Muscle layer of duodenum (tissue), 2 donors: Measurements from ENCODE around the gene RIOK1.
"Not testable (repeated sequence)": the region's sequence is repeated elsewhere in the genome, so short reads cannot be mapped to it uniquely, and the experiment has no call there.

ENCODE experiments used
- H3K27ac ChIP-seq: one replicate; pipeline ENCODE4 v1.7.0; 2013; ENCODE audit warnings: mild to moderate bottlenecking, low read length
- H3K27me3 ChIP-seq: one replicate; pipeline ENCODE4 v1.7.0; 2013; ENCODE audit warnings: low read depth, mild to moderate bottlenecking, control low read depth, low read length
- H3K36me3 ChIP-seq, 2 donors: one replicate each; pipeline ENCODE4 v1.7.0; 2013; ENCODE audit warnings: low read length in 2 of 2, control low read depth in 1 of 2, mild to moderate bottlenecking in 1 of 2; ENCODE audit not compliant: insufficient read depth in 2 of 2, control insufficient read depth in 1 of 2
- H3K4me1 ChIP-seq, 2 donors: one replicate each; pipeline ENCODE4 v1.7.0; 2013; ENCODE audit warnings: low read length in 2 of 2, mild to moderate bottlenecking in 2 of 2, control low read depth in 1 of 2, moderate library complexity in 1 of 2; ENCODE audit not compliant: insufficient read depth in 2 of 2, control insufficient read depth in 1 of 2
- H3K4me3 ChIP-seq, 2 donors: one replicate each; pipeline ENCODE4 v1.7.0; 2013; ENCODE audit warnings: low read length in 2 of 2, low read depth in 1 of 2, mild to moderate bottlenecking in 1 of 2
- H3K9me3 ChIP-seq, 2 donors: one replicate each; pipeline ENCODE4 v1.7.0; 2013; ENCODE audit warnings: low read length in 2 of 2, control low read depth in 1 of 2, mild to moderate bottlenecking in 1 of 2; ENCODE audit not compliant: control insufficient read depth in 1 of 2
- donor health status: healthy.

The RIOK1 gene

DNA sequence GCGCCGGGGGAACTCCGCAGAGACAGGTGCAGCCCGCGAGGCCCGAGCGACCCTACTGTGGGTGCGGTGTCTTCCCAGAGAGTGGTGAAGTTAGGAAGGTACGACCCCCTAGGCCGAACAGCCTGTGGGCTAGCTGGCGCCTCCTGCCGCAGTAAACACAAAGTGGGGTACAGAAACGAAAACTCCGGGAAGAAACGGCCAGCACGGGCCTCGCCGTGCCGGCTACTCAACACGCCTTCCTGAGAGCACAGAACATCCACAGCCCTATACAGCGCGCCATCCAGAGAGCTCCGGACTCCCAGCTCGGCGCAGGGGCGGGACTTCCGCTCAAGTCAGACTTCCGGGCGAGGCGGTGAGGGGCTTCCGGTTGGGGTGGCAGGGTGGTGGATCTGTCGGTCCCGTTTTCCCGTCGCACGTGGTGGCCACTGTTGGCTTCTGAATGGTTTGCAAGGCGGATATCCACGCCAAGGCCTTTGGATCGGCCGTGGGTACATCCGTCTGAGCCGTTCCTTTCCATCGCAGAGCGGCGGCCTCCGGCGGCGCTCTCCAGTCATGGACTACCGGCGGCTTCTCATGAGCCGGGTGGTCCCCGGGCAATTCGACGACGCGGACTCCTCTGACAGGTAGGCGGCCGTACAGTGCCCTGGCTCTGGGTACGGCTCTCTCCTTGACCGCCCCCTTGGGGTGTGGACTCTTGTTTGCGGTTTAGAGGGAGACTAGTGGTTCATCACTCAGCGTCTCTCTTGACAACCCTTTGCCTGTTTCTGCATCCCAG, at the start of gene RIOK1, which contains the start of gene CAGE1:
TSS of gene RIOK1 (plus strand) at position 358 of the 775 bp plus-strand sequence. CDS start at position 553, 195 bp downstream.
TSS of gene CAGE1 (minus strand) at position 292 of the 775 bp plus-strand sequence. CDS start 2,569 bp downstream, outside the sequence.
- H3K27ac ChIP-seq: peak within 1 kb of the TSS; percentile 81
- H3K27me3 ChIP-seq: no peaks in the 10 kb centered on the region
- H3K36me3 ChIP-seq: peaks cover 4 to 16% of the 10 kb centered on the region in 2 donors
- H3K4me1 ChIP-seq: peaks cover 4 to 18% of the 10 kb centered on the region in 2 donors
- H3K4me3 ChIP-seq: peak within 1 kb of the TSS; percentile 83 to 99
- no peaks in the 10 kb centered on the region for H3K9me3 ChIP-seq

DNA sequence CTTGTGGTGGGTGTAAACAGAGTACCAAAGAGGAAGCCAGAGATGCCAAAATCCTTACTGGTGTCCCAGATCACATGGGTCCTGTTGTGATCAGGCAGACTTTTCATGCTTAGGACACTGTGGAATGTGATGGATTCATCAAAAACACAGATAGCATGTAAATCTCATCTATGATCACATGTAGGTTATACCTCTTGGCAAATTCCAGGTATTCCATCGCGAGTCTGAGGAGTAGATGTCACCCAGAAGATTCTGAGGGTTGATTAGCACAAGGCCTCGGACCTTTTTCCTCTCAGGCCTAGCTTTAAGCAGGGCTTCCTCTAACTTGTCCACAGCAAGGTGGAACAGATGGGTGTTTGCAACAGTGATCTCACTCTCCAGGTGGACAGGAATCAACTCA, 48.3 kb upstream of the RIOK1 start:
- H3K36me3 ChIP-seq: no peaks in the 10 kb centered on the region
- H3K4me1 ChIP-seq: no peaks in the 10 kb centered on the region
- no peak overlapping the region for H3K27ac ChIP-seq
- H3K9me3 ChIP-seq: no peaks in the 10 kb centered on the region
- no peak overlapping the region for H3K4me3 ChIP-seq
- H3K27me3 ChIP-seq: no peaks in the 10 kb centered on the region

DNA sequence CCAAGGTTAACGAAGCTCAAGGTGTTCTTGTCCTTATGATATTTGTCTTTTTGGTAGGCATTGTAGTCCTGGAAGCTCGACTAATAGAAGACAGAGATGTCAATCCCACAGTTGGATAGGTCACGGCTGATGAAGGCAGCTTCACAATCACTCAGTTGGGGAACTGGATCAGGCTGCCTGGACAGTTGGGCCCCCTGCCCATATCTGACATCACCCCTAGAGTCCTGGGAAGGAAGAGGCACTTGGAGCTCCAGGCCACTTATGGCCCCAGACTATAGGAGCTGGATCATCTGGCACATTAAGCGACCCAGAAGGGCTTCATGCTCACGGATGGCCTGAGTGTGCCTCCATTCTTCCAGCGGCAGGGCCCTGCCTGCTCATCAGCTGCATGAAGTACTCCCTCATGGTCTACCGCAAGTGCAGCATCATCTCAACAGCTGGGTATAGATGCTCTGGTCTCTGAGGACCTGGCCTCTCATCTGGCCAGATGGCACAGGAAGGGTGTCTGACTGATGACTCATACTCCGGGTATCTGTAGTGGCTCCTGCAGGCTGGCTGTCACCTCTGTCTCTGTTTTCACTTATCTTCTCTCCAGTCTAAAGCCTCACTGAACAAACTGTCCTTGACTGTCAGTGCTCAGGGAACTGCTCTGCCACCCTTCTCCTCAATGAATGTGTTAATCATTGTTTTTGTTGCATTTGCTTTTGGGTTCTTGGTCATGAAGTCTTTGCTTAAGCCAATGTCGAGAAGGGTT, 47.4 kb upstream of the RIOK1 start:
- H3K4me1 ChIP-seq: no peaks in the 10 kb centered on the region
- H3K36me3 ChIP-seq: no peaks in the 10 kb centered on the region
- H3K4me3 ChIP-seq: no peak overlapping the region
- no peak overlapping the region for H3K27ac ChIP-seq
- H3K9me3 ChIP-seq: no peaks in the 10 kb centered on the region
- H3K27me3 ChIP-seq: no peaks in the 10 kb centered on the region

DNA sequence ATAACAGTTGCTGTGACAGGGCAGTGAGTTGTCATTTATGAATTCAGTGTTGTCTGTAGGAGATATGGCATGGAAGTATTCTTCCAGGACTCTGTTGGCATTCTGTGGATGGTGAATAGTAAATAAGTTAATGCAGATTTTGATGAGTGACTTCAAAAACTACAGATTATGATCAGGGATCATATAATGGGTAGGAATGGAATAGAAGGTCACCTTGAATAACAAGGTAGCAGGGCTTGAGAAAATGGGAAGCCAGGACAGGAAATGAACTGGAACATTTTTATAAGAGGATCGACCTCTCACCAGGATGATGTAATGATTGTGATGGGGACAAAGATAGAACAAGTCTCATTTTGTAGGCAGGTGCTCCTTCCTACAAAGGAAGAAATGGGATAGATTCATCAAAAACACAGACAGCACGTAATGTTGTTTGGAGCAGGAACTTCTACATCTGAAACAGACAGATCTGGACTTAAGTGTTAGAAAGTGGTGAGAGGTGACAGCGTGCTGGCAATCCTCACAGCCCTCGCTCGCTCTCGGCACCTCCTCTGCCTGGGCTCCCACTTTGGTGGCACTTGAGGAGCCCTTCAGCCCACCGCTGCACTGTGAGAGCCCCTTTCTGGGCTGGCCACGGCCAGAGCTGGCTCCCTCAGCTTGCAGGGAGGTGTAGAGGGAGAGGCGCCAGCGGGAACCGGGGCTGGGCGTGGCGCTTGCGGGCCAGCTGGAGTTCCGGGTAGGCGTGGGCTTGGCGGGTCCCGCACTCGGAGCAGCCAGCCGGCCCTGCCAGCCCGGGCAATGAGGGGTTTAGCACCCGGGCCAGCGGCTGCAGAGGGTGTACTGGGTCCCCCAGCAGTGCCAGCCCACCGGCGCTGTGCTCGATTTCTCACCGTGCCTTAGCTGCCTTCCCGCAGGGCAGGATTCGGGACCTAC, 45.8 kb upstream of the RIOK1 start:
- no peaks in the 10 kb centered on the region for H3K4me1 ChIP-seq
- H3K4me3 ChIP-seq: no peak overlapping the region
- no peaks in the 10 kb centered on the region for H3K9me3 ChIP-seq
- no peaks in the 10 kb centered on the region for H3K27me3 ChIP-seq
- no peak overlapping the region for H3K27ac ChIP-seq
- H3K36me3 ChIP-seq: no peaks in the 10 kb centered on the region

DNA sequence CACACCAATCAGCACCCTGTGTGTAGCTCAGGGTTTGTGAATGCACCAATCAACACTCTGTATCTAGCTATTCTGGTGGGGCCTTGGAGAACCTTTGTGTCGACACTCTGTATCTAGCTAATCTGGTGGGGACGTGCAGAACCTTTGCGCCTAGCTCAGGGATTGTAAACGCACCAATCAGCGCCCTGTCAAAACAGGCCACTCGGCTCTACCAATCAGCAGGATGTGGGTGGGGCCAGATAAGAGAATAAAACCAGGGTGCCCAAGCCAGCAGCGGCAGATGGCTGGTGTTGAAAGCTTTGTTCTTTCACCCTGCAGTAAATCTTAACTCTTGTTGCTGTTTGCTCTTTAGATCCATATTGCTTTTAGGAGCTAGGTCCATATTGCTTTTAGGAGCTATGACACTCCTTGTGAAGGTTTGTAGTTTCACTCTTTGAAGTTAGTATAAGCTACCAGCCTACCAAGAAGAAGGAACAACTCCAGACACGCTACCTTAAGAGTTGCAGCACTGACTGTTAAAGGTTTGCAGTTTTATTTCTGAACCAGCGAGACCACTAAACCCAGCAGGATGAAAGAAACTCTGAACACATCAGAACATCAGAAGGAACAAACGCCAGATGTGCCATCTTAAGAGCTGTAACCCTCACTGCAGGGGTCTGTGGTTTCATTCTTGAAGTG, 44.7 kb upstream of the RIOK1 start:
- H3K4me1 ChIP-seq, H3K4me3 ChIP-seq: not testable (repeated sequence)

GRCh38 chr6:7347551-7347997, 42.0 kb upstream of the RIOK1 start:
- H3K9me3 ChIP-seq, H3K36me3 ChIP-seq, H3K27ac ChIP-seq, H3K4me1 ChIP-seq, H3K4me3 ChIP-seq, H3K27me3 ChIP-seq: not testable (repeated sequence)

More for the DNA sequence above, 44.7 kb upstream of the RIOK1 start:
- H3K27ac ChIP-seq, H3K36me3 ChIP-seq, H3K9me3 ChIP-seq, H3K27me3 ChIP-seq: not testable (repeated sequence)

DNA sequence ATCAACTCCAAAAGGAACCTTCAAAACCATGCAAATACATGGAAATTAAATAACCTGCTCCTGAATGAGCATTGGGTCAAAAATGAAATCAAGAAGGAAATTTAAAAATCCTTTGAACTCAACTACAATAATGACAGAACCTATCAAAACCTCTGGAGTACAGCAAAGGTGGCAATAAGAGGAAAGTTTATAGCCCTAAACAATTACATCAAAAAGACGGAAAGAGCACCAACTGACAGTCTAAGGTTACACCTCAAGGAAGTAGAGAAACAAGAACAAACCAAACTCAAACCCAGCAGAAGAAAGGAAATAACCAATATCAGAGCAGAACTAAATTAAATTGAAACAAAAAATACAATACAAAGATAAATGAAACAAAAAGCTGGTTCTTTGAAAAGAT, 39.0 kb upstream of the RIOK1 start:
- not testable (repeated sequence) for H3K4me1 ChIP-seq, H3K4me3 ChIP-seq, H3K27ac ChIP-seq, H3K9me3 ChIP-seq, H3K27me3 ChIP-seq, H3K36me3 ChIP-seq

DNA sequence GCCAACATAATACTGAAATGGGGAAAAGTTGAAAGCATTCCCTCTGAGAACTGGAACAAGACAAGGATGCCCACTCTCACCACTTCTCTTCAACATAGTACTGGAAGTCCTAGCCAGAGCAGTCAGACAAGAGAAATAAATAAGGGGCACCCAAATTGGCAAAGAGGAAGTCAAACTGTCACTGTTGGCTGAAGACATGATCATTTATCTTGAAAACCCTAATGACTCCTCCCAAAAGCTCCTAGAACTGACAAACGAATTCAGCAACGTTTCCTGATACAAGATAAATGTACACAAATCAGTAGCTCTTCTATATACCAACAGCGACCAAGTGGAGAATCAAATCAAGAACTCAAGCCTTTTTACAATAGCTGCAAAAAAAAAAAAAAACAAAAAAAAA, 37.7 kb upstream of the RIOK1 start:
- not testable (repeated sequence) for H3K4me1 ChIP-seq, H3K27me3 ChIP-seq, H3K36me3 ChIP-seq, H3K27ac ChIP-seq, H3K4me3 ChIP-seq, H3K9me3 ChIP-seq

GRCh38 chr6:7367408-7367807, 22.2 kb upstream of the RIOK1 start:
- no peaks in the 10 kb centered on the region for H3K27me3 ChIP-seq
- H3K4me1 ChIP-seq: no peaks in the 10 kb centered on the region
- no peak overlapping the region for H3K4me3 ChIP-seq
- H3K36me3 ChIP-seq: no peaks in the 10 kb centered on the region
- H3K9me3 ChIP-seq: no peaks in the 10 kb centered on the region
- H3K27ac ChIP-seq: no peak overlapping the region

DNA sequence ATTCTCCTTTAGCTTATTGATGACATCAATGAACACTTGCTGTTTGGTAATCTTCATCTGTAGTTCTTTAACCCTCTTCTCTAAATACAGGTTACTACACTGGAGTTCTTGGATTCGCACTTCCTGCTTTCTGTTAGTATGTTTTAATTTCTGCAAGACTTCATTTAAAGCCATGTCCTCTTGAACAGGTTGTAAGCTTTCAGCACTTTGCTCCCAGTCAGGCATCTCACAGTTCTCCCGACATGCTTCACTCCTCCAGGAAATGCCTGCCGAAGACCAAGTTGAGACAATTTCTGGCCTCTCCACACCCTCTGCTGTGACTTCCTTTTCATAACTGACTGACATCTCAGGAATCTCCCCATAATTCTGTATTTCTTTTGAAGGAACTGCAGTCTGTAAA, 15.9 kb upstream of the RIOK1 start:
- no peaks in the 10 kb centered on the region for H3K4me1 ChIP-seq
- H3K27ac ChIP-seq: no peak overlapping the region
- H3K4me3 ChIP-seq: no peak overlapping the region
- no peaks in the 10 kb centered on the region for H3K27me3 ChIP-seq
- no peaks in the 10 kb centered on the region for H3K36me3 ChIP-seq
- no peaks in the 10 kb centered on the region for H3K9me3 ChIP-seq
